HG03439 (cell line): ENCODE data around the gene LONRF3.

ENCODE experiments used
- ATAC-seq: cut with Tn5 transposase; IDR thresholded peaks from one replicate; pipeline ENCODE4 v1.9.1; 2021; ENCODE audit warnings: mild to moderate bottlenecking, moderate library complexity; ENCODE audit not compliant: unreplicated experiment

LONRF3 gene

GRCh38 chrX:119030990-119031389 lies 56.6 kb downstream of the LONRF3 start:
- ATAC-seq = no peak

- no peak for ATAC-seq
Observed at GRCh38 chrX:119036107-119037029, 62.0 kb downstream of the LONRF3 start.

GRCh38 chrX:119040432-119040831 lies 66.0 kb downstream of the LONRF3 start:
- ATAC-seq = no peak

- ATAC-seq = no peak
Observed at GRCh38 chrX:119041175-119041574, 66.8 kb downstream of the LONRF3 start.

GRCh38 chrX:119042040-119042439 lies 67.6 kb downstream of the LONRF3 start:
- no peak for ATAC-seq

- ATAC-seq = no peak
Observed at GRCh38 chrX:119042996-119043395, 68.6 kb downstream of the LONRF3 start.

GRCh38 chrX:119045884-119046283 lies 71.5 kb downstream of the LONRF3 start:
- ATAC-seq = no peak

- no peak for ATAC-seq
Observed at GRCh38 chrX:119055687-119056086, 81.3 kb downstream of the LONRF3 start.

GRCh38 chrX:119062750-119063374 lies 88.4 kb downstream of the LONRF3 start:
- ATAC-seq = no peak

GRCh38 chrX:119063428-119063827 lies 89.0 kb downstream of the LONRF3 start:
- ATAC-seq = no peak

GRCh38 chrX:119067023-119067739 lies 92.8 kb downstream of the LONRF3 start:
- no peak for ATAC-seq
